Stimulated activated naive CD4-positive, alpha-beta T cell (primary cell): ENCODE results near the gene ROR2.

Experiments used
- DNase-seq, 6 experiments: peaks; one replicate each; lab custom pipeline; 2025; lab: John Stamatoyannopoulos, UW

The ROR2 gene

GRCh38 chr9:91900055-91900796, 49.8 kb downstream of the ROR2 start:
- no peak for DNase-seq

- DNase-seq: no peak
These were observed 50.4 kb downstream of the ROR2 start for GRCh38 chr9:91899594-91899993.

- DNase-seq: no peak
These were observed 50.8 kb downstream of the ROR2 start for GRCh38 chr9:91899219-91899563.

- DNase-seq: no peak
These were observed 51.4 kb downstream of the ROR2 start for GRCh38 chr9:91898451-91899218.

GRCh38 chr9:91897201-91897600, 52.8 kb downstream of the ROR2 start:
- DNase-seq: no peak

- DNase-seq: no peak
These were observed 53.4 kb downstream of the ROR2 start for GRCh38 chr9:91896513-91897121.

GRCh38 chr9:91896097-91896496, 53.9 kb downstream of the ROR2 start:
- no peak for DNase-seq

GRCh38 chr9:91894536-91894935, 55.5 kb downstream of the ROR2 start:
- no peak for DNase-seq

- no peak for DNase-seq
These were observed 56.0 kb downstream of the ROR2 start for GRCh38 chr9:91894023-91894422.

GRCh38 chr9:91891915-91892314, 58.1 kb downstream of the ROR2 start:
- no peak for DNase-seq

- DNase-seq: no peak
These were observed 59.4 kb downstream of the ROR2 start for GRCh38 chr9:91890662-91891061.

GRCh38 chr9:91889161-91889911, 60.7 kb downstream of the ROR2 start:
- no peak for DNase-seq

GRCh38 chr9:91886414-91887076, 63.5 kb downstream of the ROR2 start:
- DNase-seq: no peak

GRCh38 chr9:91885746-91886413, 64.1 kb downstream of the ROR2 start:
- DNase-seq: no peak

- no peak for DNase-seq
These were observed 65.0 kb downstream of the ROR2 start for GRCh38 chr9:91884696-91885687.

- DNase-seq: no peak
These were observed 65.9 kb downstream of the ROR2 start for GRCh38 chr9:91884153-91884552.

GRCh38 chr9:91883503-91883902, 66.5 kb downstream of the ROR2 start:
- DNase-seq: no peak

- DNase-seq: no peak
These were observed 67.4 kb downstream of the ROR2 start for GRCh38 chr9:91882627-91883026.

- no peak for DNase-seq
These were observed 69.6 kb downstream of the ROR2 start for GRCh38 chr9:91880378-91880972.

- no peak for DNase-seq
These were observed 70.8 kb downstream of the ROR2 start for GRCh38 chr9:91879231-91879630.
